DOHH2 (cell line): ENCODE data around the gene TRAP1.

Experiments used
- H3F3A ChIP-seq: fragments of 200-600 bp; sonication (generic), shearing (Covaris generic); 2 replicates; pipeline ENCODE4 v1.6.0; 2016; ENCODE audit warnings: antibody characterized with exemption, mild to moderate bottlenecking; ENCODE audit not compliant: control insufficient read depth, insufficient read depth
- H3K27ac ChIP-seq: fragments of 200-600 bp; sonication (generic); 2 replicates; pipeline ENCODE4 v1.5.1; 2014; ENCODE audit warnings: low read depth, mild to moderate bottlenecking, low read length, moderate library complexity
- H3K27me3 ChIP-seq: fragments of 200-600 bp; sonication (generic); 2 replicates; pipeline ENCODE4 v1.6.1; 2014; ENCODE audit warnings: mild to moderate bottlenecking, low read length, mixed read lengths; ENCODE audit not compliant: control insufficient read depth
- H3K36me3 ChIP-seq: fragments of 200-600 bp; sonication (generic); 2 replicates; pipeline ENCODE4 v1.6.1; 2014; ENCODE audit warnings: mild to moderate bottlenecking, low read length, moderate library complexity, mixed read lengths; ENCODE audit not compliant: control insufficient read depth
- H3K4me1 ChIP-seq: fragments of 200-600 bp; sonication (generic); 2 replicates; pipeline ENCODE4 v1.6.1; 2014; ENCODE audit warnings: mild to moderate bottlenecking, low read length, mixed read lengths; ENCODE audit not compliant: control insufficient read depth
- H3K4me2 ChIP-seq: fragments of 200-600 bp; sonication (generic); 2 replicates; pipeline ENCODE4 v1.6.0; 2014; ENCODE audit warnings: mild to moderate bottlenecking, low read length, moderate library complexity
- H3K4me3 ChIP-seq: fragments of 200-600 bp; sonication (generic); 2 replicates; pipeline ENCODE4 v1.5.1; 2014; ENCODE audit warnings: mild to moderate bottlenecking, low read length, mixed read lengths
- H3K79me2 ChIP-seq: fragments of 200-600 bp; sonication (generic); 2 replicates; pipeline ENCODE4 v1.6.1; 2014; ENCODE audit warnings: mild to moderate bottlenecking, low read length, mixed read lengths; ENCODE audit not compliant: control insufficient read depth
- H3K9me2 ChIP-seq: fragments of 200-600 bp; sonication (generic); replicated peaks from 2 replicates; pipeline ENCODE4 v1.6.1; 2014; ENCODE audit warnings: mild to moderate bottlenecking, low read length, mixed read lengths; ENCODE audit not compliant: control insufficient read depth
- H3K9me3 ChIP-seq: fragments of 200-600 bp; sonication (generic); 2 replicates; pipeline ENCODE4 v1.6.1; 2014; ENCODE audit warnings: antibody characterized with exemption, low read length, mixed read lengths; ENCODE audit not compliant: control insufficient read depth, insufficient read depth
- H4K20me1 ChIP-seq: fragments of 200-600 bp; sonication (generic); 2 replicates; pipeline ENCODE4 v1.6.0; 2014; ENCODE audit warnings: low read depth, mild to moderate bottlenecking, antibody characterized with exemption, low read length, moderate library complexity; ENCODE audit not compliant: control insufficient read depth, insufficient read depth
- CTCF ChIP-seq: fragments of 200-600 bp; sonication (generic); IDR thresholded peaks from one replicate; pipeline ENCODE4 v1.5.1; 2014; ENCODE audit warnings: antibody characterized with exemption, mild to moderate bottlenecking, low read depth, low read length; ENCODE audit not compliant: poor library complexity, severe bottlenecking
- EZH2phosphoT487 ChIP-seq: fragments of 200-600 bp; sonication (generic); IDR thresholded peaks from 2 replicates; pipeline ENCODE4 v1.6.1; 2017; ENCODE audit warnings: borderline replicate concordance, mild to moderate bottlenecking, antibody characterized with exemption, low read length, moderate library complexity, mixed read lengths

Gene TRAP1

GRCh38 chr16:3690980-3691720, 26.2 kb downstream of the TRAP1 start:
- Histone ChIP-seq H3K4me1 (0 out of 2 replicates have a peak, but pooled peaks cover 3% of the 10 kb centered on the region), H4K20me1 (peaks cover 10% of the 10 kb centered on the region; the same call in 1 of the 2 replicates), H3K4me3 (no peak overlapping the region), H3K27ac (no peak overlapping the region), H3K27me3 (no peaks in the 10 kb centered on the region), H3K9me2 (no peaks in the 10 kb centered on the region), H3F3A (no peaks in the 10 kb centered on the region), H3K4me2 (no peak overlapping the region), H3K9me3 (no peaks in the 10 kb centered on the region), H3K79me2 (peaks cover 58% of the 10 kb centered on the region), H3K36me3 (peaks cover 76% of the 10 kb centered on the region)
- no peak for TF ChIP-seq CTCF
- no peak for TF ChIP-seq EZH2phosphoT487

GRCh38 chr16:3690470-3690928, 26.8 kb downstream of the TRAP1 start:
- Histone ChIP-seq H4K20me1 (peaks cover 8% of the 10 kb centered on the region; the same call in 1 of the 2 replicates), H3K9me2 (no peaks in the 10 kb centered on the region), H3K4me1 (0 out of 2 replicates have a peak, but pooled peaks cover 3% of the 10 kb centered on the region), H3K79me2 (peaks cover 51% of the 10 kb centered on the region), H3K27ac (no peak overlapping the region), H3K9me3 (no peaks in the 10 kb centered on the region), H3K4me3 (no peak overlapping the region), H3K36me3 (peaks cover 76% of the 10 kb centered on the region), H3K27me3 (no peaks in the 10 kb centered on the region), H3F3A (no peaks in the 10 kb centered on the region), H3K4me2 (no peak overlapping the region)
- TF ChIP-seq CTCF (peak; percentile 92), EZH2phosphoT487 (no peak)

- H3K79me2 ChIP-seq = peaks cover 44% of the 10 kb centered on the region
Observed at GRCh38 chr16:3689731-3690130, 27.6 kb downstream of the TRAP1 start.

More at GRCh38 chr16:3689731-3690130, 27.6 kb downstream of the TRAP1 start:
- Histone ChIP-seq H3K9me3 (no peaks in the 10 kb centered on the region), H3F3A (no peaks in the 10 kb centered on the region), H3K4me3 (no peak overlapping the region), H4K20me1 (peaks cover 8% of the 10 kb centered on the region; the same call in 1 of the 2 replicates), H3K36me3 (peaks cover 76% of the 10 kb centered on the region), H3K27ac (no peak overlapping the region), H3K9me2 (no peaks in the 10 kb centered on the region), H3K27me3 (no peaks in the 10 kb centered on the region), H3K4me2 (no peak overlapping the region), H3K4me1 (0 out of 2 replicates have a peak, but pooled peaks cover 3% of the 10 kb centered on the region)
- no peak for TF ChIP-seq CTCF
- TF ChIP-seq EZH2phosphoT487 = no peak
